NCI-H2081 (cell line): Measurements from ENCODE around the gene ANKS1B.
A peak's percentile ranks its signal among the peaks of the same experiment; 100 is the strongest.
"Not testable (repeated sequence)": the region's sequence is repeated elsewhere in the genome, so short reads cannot be mapped to it uniquely, and the experiment has no call there.

Experiments used
- DNase-seq, 2 experiments: peaks; one replicate each; lab custom pipeline; 2025; lab: John Stamatoyannopoulos, UW

ANKS1B gene

DNA sequence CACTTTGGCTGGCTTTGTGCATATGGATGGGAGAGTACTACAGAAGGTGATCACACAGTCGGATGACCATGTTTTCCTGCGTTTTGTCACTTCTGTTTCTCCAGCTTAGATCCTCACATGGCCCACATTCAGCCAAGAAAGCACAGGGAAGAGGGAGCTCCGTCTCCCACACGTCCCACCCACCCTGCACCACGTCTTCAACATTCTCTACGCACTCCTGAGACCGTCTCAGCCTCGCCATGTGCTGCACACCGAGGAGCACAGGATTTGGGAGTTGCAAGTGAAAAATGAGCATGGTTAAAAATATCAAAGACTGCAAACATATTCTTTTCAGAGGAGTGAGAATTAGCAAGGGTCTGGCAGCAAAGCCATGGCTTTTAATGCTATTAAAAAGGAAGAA is 1217.5 kb downstream of the ANKS1B start:
- DNase-seq: no peak

GRCh38 chr12:98763656-98764055 is 1221.1 kb downstream of the ANKS1B start:
- DNase-seq: no peak

GRCh38 chr12:98758331-98758730 is 1226.4 kb downstream of the ANKS1B start:
- DNase-seq: no peak

DNA sequence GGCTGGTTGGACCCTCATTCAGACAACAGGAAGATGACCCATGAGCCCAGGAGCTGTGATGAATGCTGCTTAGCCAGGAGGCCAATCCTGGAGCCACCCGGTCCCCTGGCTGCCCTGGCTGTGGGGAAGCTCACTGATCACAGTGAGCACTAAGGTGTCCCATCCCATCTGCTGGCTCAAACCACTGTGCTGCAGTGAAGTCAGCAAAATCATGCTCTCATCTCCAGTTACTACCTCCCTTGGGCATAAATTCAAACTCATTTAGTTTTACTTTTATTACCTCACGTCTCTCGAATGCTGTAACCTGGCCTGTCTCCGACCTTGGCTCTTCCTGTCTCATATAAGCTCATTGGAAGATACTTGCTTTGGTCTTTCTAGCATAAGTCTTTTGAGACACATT is 1227.3 kb downstream of the ANKS1B start:
- no peak for DNase-seq

DNA sequence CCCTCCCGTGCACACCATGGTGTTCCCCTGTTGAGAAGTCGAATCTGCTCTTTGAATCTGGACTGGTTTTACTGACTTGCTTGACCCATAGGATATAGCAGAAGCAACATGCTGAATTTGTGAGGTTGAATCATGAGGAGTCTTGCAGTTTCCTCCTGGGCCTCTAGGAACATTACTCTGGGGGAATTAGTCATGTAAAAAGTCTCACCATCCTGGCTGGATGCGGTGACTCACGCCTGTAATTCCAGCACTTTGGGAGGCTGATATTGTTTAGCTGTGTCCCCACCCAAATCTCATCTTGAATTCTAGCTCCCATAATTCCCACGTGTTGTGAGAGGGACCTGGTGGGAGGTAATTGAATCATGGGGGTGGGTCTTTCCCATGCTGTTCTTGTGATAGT is 1228.9 kb downstream of the ANKS1B start:
- DNase-seq: not testable (repeated sequence)

DNA sequence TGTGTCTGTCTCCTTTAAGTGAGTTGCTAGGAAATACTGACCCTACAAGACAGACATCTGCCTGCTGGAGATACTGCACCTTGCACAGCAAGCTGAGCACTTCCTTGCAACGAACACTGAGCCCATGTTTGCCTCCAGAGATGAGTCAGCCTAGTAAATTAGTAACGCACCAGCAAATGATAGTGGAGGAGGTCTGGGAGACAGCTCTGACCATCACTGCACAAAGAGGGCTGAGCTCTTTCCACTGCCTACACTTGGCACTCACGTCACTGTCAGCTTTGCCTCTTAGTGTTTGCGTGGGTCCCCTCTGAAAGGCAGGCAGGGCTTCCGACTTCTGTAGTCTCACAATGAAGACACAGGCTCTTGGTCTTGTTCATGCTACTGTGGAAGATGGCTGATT is 1230.6 kb downstream of the ANKS1B start:
- DNase-seq: no peak

GRCh38 chr12:98752726-98753125 is 1232.0 kb downstream of the ANKS1B start:
- DNase-seq: no peak

DNA sequence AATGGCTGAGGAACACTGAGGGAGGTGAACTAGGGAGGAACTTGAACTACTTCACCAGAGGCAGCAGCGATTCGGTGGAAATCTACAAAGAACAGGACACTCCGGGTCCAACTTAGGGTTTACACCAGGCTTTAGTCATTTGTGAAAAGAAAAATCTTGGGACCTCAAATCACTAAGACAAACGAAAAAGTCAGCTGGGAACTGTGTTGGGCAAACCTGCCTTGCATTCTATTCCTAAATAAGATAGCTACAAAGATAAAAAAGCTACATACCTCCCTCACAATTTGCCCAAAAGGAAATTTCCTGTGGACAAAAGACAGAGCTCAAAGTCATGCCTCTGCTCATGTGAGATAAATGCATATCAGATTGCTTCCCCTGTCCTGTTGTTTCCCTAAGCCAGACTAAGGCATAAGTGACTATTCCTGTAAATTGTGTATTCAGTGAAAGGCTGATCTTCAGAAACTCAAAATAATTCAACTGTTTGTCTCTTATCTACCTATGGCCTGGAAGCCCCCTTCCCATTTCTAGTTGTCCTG is 1233.1 kb downstream of the ANKS1B start:
- no peak for DNase-seq

DNA sequence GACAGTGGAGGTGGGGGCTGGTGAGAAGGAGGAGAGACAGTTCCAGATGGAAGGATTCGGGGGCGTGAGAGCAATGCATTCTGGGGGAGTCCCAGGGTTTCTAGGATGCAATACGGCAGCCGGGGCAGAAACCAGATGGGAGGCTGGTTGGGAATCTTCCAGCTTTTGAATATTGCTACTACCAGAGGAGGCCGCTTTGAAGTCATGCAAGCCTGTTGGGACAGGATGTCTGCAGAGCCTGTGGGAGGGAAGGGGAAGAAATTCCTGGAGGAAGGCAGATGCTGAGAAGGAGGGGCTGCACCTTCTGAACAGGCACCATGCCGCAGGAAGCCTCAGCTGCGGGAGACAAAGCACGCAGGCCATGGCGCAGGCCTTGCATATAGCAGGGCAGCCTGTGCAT is 1234.2 kb downstream of the ANKS1B start:
- DNase-seq: no peak

DNA sequence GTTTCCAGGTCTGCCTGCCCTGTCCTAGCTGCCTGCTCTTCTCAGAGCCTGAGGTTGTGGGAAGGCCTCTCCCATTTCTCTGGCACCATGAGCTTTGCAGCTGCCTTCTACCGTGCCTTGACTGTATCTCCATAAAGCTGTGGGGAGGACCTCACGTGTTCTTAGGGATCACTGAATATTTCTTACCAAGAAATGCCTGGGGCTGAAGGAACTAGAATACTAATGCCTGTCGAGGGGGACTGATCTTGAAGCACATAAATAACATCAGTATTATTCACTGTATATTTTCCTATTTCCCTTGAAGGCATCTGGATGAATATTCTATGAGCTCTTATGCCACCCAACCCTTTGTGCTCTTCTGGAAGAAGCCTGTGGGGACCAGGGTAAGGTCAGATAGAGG is 1236.3 kb downstream of the ANKS1B start:
- DNase-seq: no peak

DNA sequence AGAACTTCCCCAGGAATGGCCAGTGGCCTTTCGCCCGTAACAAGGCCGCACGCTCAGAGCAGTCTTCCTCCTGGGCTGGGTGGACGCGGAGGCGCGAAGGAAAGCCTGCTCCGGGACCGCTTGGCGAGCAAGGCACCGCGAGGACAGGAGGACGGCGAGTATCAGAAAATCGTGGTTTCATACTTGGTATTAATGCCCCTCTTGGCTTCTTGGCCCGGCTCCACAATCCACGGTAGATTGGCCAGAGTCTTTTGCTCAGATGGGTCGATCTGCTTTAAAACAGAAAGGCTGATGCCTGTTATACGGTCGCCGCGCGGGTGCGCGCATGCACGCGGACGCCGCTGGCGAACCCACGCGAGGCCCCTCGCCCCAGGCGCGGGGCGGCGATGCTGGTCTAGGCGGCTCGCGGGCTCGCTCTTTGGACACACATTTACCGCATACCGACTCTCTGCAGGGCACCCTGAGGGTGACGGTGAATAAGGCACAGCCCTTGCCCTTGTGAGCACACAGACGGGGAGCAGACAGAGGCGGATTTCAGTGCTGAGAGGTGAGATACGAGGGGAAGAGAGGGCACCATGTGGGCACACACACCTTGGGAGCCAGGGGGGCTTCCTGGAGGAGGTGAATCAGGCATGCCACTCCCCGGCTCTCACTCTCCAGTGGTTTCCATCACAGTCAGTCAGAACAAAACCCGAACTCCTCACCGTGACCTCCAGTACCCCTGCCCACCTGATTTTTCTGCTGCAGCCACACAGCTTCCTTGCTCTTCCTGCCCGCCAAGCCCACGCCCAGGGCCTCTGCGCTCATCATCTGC is 1239.0 kb downstream of the ANKS1B start:
- DNase-seq: no peak

DNA sequence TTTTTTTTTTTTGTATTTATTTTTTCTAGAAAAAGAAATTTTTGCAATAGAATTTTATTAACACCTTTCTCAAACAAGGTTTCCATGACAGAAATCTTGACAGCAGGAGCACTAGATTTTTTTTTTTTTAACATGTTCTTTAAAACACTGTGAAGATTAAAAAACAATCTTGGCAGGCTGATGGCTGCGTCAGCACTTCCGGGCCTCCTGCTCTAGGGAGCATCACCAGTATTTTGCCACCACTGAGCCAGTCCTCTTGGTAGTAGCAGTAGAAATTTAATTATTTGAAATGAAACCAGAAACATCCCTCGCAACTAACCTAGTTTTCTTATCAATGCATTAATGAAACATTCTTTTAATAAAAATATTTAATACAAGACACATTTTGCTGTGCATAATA is 1240.1 kb downstream of the ANKS1B start:
- DNase-seq: no peak

DNA sequence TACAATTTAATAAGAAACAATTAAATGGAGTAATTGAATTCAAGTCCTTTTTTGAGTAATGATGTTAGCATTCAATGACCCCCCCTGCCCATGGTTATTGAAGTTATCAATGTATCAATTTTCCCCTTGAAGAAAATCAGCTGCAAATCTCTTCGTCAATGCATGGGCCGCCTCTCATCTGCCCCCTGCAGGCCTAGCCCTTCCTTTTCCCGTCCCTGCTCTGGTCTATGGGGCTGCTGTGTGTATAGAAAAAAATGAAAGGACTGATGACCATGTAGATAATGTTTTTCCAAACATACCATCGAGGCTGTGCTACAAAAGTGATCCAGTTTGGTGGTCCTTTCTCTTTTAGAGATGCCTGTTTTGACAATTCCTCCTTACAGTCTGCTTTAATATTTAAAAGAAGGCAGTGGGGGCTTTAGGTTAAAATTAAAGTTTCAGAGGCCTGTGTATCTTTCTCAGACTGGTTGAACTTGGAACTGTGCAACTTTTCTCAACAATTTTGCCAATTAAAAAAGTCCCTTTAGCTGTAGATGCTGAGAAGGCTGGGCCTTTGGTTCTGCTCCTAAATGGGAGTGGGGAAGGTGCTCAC is 1241.3 kb downstream of the ANKS1B start:
- DNase-seq: no peak

- no peak for DNase-seq
Observed at GRCh38 chr12:98741556-98742265, 1243.0 kb downstream of the ANKS1B start.

DNA sequence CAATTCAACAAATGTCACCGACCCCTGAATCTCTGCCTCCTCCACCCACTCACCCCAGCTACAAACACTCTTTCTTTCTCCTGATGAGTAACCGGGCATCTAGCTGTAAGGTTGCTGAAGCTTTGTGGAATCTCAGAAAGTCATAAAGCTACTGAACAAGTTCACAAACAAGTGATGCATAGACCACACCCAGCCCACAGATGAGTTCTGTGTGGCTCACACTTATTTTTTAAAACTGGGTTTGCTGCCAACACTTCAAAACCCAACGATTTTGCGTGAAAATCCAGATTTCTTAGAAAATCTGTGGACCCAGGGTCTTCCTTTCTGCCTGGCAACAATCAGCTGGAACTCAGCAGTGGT is 1243.6 kb downstream of the ANKS1B start:
- no peak for DNase-seq

GRCh38 chr12:98740751-98741150 is 1244.0 kb downstream of the ANKS1B start:
- no peak for DNase-seq

DNA sequence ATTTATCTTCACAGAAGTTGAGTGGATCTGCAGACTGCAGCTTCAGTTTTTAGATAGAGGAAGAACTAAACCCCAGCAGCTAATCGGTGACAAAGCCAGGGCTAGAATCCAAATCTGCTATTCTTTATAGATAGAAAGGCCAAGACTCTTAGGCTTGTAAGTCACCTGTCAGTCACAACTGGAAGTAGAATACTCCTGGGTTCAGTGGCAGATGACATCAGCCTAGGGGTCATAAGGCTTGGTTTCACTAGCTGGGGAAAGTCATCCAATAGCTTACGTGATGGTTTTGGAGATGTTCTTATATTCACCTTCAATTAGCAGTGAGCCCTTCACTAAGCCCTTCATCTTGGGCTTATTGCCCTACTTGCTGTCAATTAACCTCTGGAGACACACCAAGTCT is 1246.2 kb downstream of the ANKS1B start:
- no peak for DNase-seq

DNA sequence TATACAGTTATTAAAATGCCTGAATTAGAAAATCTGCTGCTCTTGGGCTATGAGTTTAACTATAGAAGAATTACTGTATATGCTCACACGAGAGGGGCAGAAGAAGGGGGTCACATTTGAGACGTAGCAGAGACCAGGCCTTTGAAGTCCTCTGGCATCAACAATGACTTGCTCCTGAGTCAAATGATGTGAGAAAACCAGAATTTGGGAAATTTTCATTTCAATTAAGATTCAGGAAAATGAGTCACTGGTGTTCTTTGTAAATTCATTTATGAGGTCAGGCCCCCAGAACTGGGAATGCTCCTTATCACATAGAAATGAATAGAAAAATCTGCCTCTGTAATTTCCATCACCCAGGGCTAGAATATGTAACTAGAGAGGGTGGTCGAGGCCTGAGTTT is 1246.7 kb downstream of the ANKS1B start:
- no peak for DNase-seq

DNA sequence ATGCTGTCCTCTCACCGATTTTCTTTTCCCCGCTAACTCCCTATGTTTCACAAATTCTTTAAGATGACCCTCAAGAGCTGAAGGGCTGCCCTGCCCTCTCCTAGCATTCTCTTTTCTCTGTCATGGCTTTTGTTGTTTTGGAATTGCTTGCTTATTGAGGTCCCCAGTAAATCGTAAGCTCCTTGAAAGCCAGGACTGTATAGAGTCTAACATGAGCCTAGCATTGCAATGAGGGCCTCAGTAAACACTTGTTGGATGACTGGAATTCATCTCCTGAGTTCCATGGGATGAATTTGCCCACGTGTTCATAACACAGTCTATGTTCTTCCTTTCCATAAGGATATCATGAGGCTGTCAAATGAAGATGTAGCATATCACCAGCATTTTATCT is 1247.4 kb downstream of the ANKS1B start:
- DNase-seq: no peak

- peak; percentile 29 to 80 for DNase-seq
Observed at GRCh38 chr12:98736352-98737321, 1248.1 kb downstream of the ANKS1B start.

DNA sequence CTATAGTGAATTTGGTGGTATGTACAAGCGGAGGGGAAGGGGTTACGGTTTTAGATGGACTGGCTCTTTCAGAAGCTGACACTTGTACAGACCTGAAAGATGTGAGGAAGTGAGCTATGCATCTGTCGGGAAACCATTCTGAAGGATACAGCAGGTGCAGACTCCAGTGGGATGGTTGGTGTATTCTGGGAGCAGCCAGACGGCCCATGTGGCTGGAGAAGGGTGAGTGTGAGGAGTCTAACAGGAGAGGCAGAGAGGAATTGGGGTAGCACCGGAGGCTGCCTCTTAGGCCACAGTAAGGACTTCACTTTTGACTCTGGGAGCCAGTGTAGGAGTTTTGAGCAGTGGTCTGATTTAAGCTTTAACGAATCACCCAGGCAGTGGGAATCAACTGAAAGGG is 1248.9 kb downstream of the ANKS1B start:
- no peak for DNase-seq
